Stomach (tissue), 4 donors: Measurements from ENCODE around the gene SCN8A.

Source experiments
- POLR2A ChIP-seq, 4 donors: fragments of 450-650 bp; IDR thresholded peaks; one replicate each; pipeline ENCODE4 v1.6.1; 2016; ENCODE audit warnings: antibody characterized with exemption in 4 of 4, control low read depth in 2 of 4, mild to moderate bottlenecking in 1 of 4, moderate library complexity in 1 of 4
- POLR2AphosphoS5 ChIP-seq, 3 donors: sonication (generic); formaldehyde crosslinking; IDR thresholded peaks; one replicate each; pipeline ENCODE4 v1.6.1; 2016; ENCODE audit warnings: antibody characterized with exemption in 3 of 3
- TF ChIP-seq, protein P1 (sequence below), 7 experiments: fragments of 450-650 bp in 4 of 7; fragments of 200-600 bp in 3 of 7; sonication (generic) in 3 of 7; IDR thresholded peaks; one replicate each; pipeline ENCODE4 v1.5.1; 2016 to 2019; ENCODE audit warnings: antibody characterized with exemption in 7 of 7, control low read depth in 2 of 7, mild to moderate bottlenecking in 1 of 7

DNA sequence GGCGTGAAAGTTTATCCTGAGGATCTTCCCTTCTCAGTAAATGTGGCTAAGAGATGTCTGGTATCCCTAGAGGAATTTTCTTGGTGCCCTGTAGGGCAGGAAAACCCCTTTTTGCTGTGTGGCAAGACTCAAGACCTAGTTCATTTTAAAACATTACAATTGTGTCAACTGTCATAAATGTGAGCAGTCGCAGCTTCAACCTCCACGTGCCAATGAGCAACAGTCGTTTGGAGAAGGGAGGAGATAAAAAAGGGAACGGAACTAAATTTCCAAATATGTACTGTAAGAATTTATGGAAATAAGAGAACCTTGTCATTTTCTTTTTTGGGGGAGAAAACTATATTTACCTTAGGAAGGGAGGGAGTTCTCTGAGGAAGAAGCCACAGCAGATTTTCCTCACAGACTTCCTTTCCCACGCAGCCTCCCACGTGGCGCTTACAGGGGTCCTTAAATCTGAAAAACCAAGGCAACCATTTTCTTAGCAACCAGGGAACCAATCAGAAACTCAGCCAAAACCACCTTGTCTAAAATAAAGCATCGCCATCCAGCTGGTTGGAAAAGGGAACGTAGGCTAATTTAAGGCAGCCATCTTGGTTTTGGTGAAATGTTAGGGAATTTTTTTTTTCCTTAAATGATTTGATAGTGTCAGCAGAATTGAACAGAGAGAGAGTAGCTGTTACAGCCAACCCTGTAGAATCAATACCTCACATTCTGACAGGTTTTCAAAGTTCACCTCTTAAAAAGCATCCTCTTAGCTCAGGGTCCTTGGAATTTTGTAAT lies 158.4 kb downstream of the SCN8A start:
- TF ChIP-seq, protein P1, sequence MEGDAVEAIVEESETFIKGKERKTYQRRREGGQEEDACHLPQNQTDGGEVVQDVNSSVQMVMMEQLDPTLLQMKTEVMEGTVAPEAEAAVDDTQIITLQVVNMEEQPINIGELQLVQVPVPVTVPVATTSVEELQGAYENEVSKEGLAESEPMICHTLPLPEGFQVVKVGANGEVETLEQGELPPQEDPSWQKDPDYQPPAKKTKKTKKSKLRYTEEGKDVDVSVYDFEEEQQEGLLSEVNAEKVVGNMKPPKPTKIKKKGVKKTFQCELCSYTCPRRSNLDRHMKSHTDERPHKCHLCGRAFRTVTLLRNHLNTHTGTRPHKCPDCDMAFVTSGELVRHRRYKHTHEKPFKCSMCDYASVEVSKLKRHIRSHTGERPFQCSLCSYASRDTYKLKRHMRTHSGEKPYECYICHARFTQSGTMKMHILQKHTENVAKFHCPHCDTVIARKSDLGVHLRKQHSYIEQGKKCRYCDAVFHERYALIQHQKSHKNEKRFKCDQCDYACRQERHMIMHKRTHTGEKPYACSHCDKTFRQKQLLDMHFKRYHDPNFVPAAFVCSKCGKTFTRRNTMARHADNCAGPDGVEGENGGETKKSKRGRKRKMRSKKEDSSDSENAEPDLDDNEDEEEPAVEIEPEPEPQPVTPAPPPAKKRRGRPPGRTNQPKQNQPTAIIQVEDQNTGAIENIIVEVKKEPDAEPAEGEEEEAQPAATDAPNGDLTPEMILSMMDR (IDR thresholded peaks at IDR 0.05) = no peak
- TF ChIP-seq POLR2A (IDR thresholded peaks at IDR 0.05) (no peak), POLR2AphosphoS5 (IDR thresholded peaks at IDR 0.05) (no peak)
